Keratinocyte (primary cell): ENCODE measurements around the gene FMNL2.

ENCODE experiments used
- CTCF ChIP-seq, 3 experiments: IDR thresholded peaks in 1 of 3; conservative IDR thresholded peaks in 1 of 3; optimal IDR thresholded peaks in 1 of 3; 2 replicates in 2 of 3; 3 replicates in 1 of 3; pipeline versions ENCODE3 to v1.5.1; 2011; ENCODE audit warnings: low read length in 3 of 3, mild to moderate bottlenecking in 3 of 3, moderate library complexity in 2 of 3, control low read depth in 1 of 3, inconsistent platforms in 1 of 3; ENCODE audit not compliant: insufficient read depth in 2 of 3; ENCODE audit errors: extremely low read depth in 1 of 3
- EZH2 ChIP-seq: IDR thresholded peaks from one replicate; pipeline ENCODE4 v1.6.1; 2012; ENCODE audit warnings: inconsistent platforms, mild to moderate bottlenecking, low read length, moderate library complexity

DNA sequence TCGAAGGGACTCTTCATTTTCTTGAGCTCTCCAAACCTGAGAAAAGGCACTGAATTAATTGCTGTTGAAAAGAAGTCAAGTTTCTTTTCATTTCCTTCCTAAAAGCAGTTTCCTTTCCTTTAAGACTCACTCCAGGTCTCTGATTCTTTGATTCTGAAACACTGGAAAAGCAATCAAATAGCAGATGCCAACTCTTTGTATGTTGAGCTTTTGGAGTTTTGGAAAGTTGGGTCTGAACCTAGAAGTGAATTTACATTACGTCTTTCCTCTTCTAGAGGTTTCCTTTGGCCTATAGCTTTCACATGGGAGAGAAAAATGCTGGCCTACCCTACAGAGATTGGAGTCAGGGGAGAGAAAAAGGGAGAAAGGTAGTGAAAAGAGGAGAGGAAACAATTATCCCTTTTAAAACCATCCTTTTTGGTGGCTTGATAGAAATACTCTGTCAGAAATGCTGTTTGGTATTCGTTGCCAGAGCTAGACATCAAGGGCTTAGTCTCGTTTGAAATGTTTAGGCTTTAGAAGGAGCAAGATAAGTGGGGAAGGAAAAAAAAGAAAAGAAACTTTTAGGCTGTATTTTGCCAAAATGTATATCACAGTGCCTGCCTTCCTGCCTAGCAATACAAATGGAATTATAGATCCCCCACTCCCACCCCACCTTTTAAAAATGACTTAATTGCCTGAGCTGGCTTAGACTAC, 194.6 kb downstream of the FMNL2 start:
- TF ChIP-seq EZH2 = no peak
- no peak for TF ChIP-seq CTCF (optimal IDR thresholded peaks at IDR 0.05 in 1 of 3, IDR thresholded peaks at IDR 0.05 in 1 of 3, conservative IDR thresholded peaks at IDR 0.05 in 1 of 3; ENCODE audit: extremely low read depth in 1 of 3, insufficient read depth in 2 of 3, low read length in 3 of 3)
